ENCODE data around the gene SETBP1.

Gene SETBP1

DNA sequence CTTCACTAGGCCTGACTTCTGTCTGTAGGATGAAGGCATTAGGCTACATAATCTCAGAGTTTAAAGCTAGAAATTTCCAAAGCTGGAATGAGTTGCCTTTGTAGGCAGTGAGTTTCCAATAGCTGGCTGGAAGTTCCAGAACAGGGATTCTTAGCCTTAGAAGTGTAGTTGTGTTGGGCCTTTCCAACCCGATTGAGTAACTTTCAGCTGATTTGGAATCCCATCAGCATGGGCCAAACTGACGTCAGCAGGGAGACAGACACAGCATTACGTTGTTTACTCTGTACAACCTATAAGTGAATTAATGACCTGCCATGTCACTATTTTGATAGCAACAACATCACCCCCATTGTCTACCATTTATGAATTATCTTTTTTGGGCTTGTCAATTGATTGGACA is 56.9 kb downstream of the SETBP1 start:
- Histone ChIP-seq H4K8ac (ENCODE audit: low read length) (no peak overlapping the region), H2AFZ (ENCODE audit: low read depth, low read length) (no peak overlapping the region), H3K9ac (ENCODE audit: low read length) (no peak overlapping the region), H2AK5ac (ENCODE audit: low read length, severe bottlenecking) (no peak overlapping the region), H3K9me3 (ENCODE audit: control insufficient read depth, low read length) (no peaks in the 10 kb centered on the region), H2BK120ac (ENCODE audit: low read depth, low read length) (no peak overlapping the region), H3K27ac (ENCODE audit: low read length, poor library complexity, severe bottlenecking) (no peak overlapping the region), H2BK15ac (ENCODE audit: low read depth, poor library complexity, severe bottlenecking) (no peak overlapping the region), H3K36me3 (ENCODE audit: control insufficient read depth in 1 of 2, insufficient read depth in 2 of 2, low read depth in 1 of 2, low read length in 2 of 2) (peaks cover 4 to 7% of the 10 kb centered on the region in 2 experiments), H3K4me3 (ENCODE audit: insufficient read depth in 1 of 2, low read depth in 1 of 2, low read length in 2 of 2) (no peak overlapping the region), H3K27me3 (ENCODE audit: control insufficient read depth in 1 of 2, insufficient read depth in 1 of 2, low read length in 2 of 2) (no peaks in the 10 kb centered on the region), H3K4me1 (ENCODE audit: control insufficient read depth, insufficient read depth, low read depth, low read length) (peaks cover 9% of the 10 kb centered on the region), H3K4me2 (ENCODE audit: low read length, poor library complexity, severe bottlenecking) (no peak overlapping the region), H2BK12ac (ENCODE audit: low read length in 2 of 2) (no peak overlapping the region), H3K4ac (ENCODE audit: low read depth in 1 of 2, low read length in 2 of 2) (no peak overlapping the region), H3K79me1 (replicated peaks; ENCODE audit: low read length, poor library complexity, severe bottlenecking) (peaks cover 17% of the 10 kb centered on the region), H3K18ac (ENCODE audit: low read depth in 1 of 2, low read length in 2 of 2) (no peak overlapping the region), H3K14ac (ENCODE audit: low read length in 2 of 2) (no peak overlapping the region), H4K91ac (ENCODE audit: low read length) (no peak overlapping the region), H3K23ac (ENCODE audit: low read length in 2 of 2) (no peak overlapping the region), H2BK5ac (ENCODE audit: low read depth, low read length, poor library complexity, severe bottlenecking) (no peak overlapping the region)
- DNase-seq, result no peak
- 96% methylated on average over 3 of the region's 3 CpGs for WGBS

DNA sequence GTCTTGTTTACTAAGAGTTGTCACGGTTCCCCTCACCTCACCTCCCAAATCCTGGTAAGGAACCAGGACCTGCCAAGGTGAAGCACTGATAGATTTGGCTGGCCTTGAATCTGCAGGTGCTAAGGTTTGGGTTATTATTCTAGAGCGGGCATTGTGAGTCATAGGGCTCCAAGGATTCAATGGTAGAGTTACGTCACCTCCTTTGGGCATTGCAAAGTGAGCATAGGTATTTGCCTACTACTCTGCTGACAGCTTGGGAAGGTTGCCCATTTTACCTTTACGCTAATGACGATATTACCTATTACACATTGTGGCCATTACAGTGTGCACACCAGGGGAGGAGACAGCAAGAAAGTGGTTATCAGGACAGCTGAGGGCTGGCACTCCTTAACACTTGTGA is 59.3 kb downstream of the SETBP1 start:
- WGBS, result 96% methylated on average over 5 of the region's 5 CpGs
- no peak overlapping the region for H2BK15ac ChIP-seq (ENCODE audit: low read depth, poor library complexity, severe bottlenecking)

DNA sequence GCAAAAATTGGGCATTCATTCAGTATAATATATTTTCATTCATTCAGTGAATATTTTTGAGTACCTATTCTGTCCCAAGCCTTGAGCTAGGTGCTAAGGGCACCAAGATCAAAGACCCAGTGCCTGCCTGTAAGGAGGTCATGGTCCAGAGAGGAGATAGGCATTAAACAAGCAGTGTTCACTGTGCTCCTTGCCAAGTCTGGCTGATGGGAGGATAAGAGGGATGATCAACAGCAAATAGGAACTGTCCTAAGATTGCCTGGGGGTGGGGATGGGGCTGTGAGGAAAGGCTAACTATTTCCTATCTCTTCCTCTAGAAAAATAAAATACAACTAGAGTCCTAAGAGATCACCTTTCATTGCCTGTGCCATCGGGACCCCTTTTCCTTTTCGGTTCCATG is 60.4 kb downstream of the SETBP1 start:
- Histone ChIP-seq H3K4me2 (ENCODE audit: low read length, poor library complexity, severe bottlenecking) (no peak overlapping the region), H3K27me3 (ENCODE audit: control insufficient read depth in 1 of 2, insufficient read depth in 1 of 2, low read length in 2 of 2) (no peaks in the 10 kb centered on the region), H3K9ac (ENCODE audit: low read length) (no peak overlapping the region), H2BK12ac (ENCODE audit: low read length in 2 of 2) (no peak overlapping the region), H4K91ac (ENCODE audit: low read length) (no peak overlapping the region), H3K4me1 (ENCODE audit: control insufficient read depth, insufficient read depth, low read depth, low read length) (peaks cover 18% of the 10 kb centered on the region), H3K9me3 (ENCODE audit: control insufficient read depth, low read length) (no peaks in the 10 kb centered on the region), H2AK5ac (ENCODE audit: low read length, severe bottlenecking) (no peak overlapping the region), H3K14ac (ENCODE audit: low read length in 2 of 2) (no peak overlapping the region), H3K18ac (ENCODE audit: low read depth in 1 of 2, low read length in 2 of 2) (no peak overlapping the region), H2AFZ (ENCODE audit: low read depth, low read length) (no peak overlapping the region), H4K8ac (ENCODE audit: low read length) (no peak overlapping the region), H3K23ac (ENCODE audit: low read length in 2 of 2) (no peak overlapping the region), H2BK5ac (ENCODE audit: low read depth, low read length, poor library complexity, severe bottlenecking) (no peak overlapping the region), H3K27ac (ENCODE audit: low read length, poor library complexity, severe bottlenecking) (no peak overlapping the region), H3K36me3 (ENCODE audit: control insufficient read depth in 1 of 2, insufficient read depth in 2 of 2, low read depth in 1 of 2, low read length in 2 of 2) (peaks cover 7 to 8% of the 10 kb centered on the region in 2 experiments), H3K4ac (ENCODE audit: low read depth in 1 of 2, low read length in 2 of 2) (no peak overlapping the region), H3K79me1 (replicated peaks; ENCODE audit: low read length, poor library complexity, severe bottlenecking) (peaks cover 30% of the 10 kb centered on the region), H3K4me3 (ENCODE audit: insufficient read depth in 1 of 2, low read depth in 1 of 2, low read length in 2 of 2) (no peak overlapping the region), H2BK15ac (ENCODE audit: low read depth, poor library complexity, severe bottlenecking) (no peak overlapping the region), H2BK120ac (ENCODE audit: low read depth, low read length) (no peak overlapping the region)
- no peak for DNase-seq
- no CpG with 5 or more reads among the region's 2 CpGs for WGBS

More for the DNA sequence above, 59.3 kb downstream of the SETBP1 start:
- H3K27ac ChIP-seq (ENCODE audit: low read length, poor library complexity, severe bottlenecking), result no peak overlapping the region
- H3K4me3 ChIP-seq (ENCODE audit: insufficient read depth in 1 of 2, low read depth in 1 of 2, low read length in 2 of 2), result no peak overlapping the region
- peaks cover 28% of the 10 kb centered on the region for H3K79me1 ChIP-seq (replicated peaks; ENCODE audit: low read length, poor library complexity, severe bottlenecking)
- no peak overlapping the region for H2AFZ ChIP-seq (ENCODE audit: low read depth, low read length)
- H3K4me1 ChIP-seq (ENCODE audit: control insufficient read depth, insufficient read depth, low read depth, low read length), result peaks cover 18% of the 10 kb centered on the region
- H3K9me3 ChIP-seq (ENCODE audit: control insufficient read depth, low read length), result no peaks in the 10 kb centered on the region
- no peak overlapping the region for H3K18ac ChIP-seq (ENCODE audit: low read depth in 1 of 2, low read length in 2 of 2)
- no peak overlapping the region for H3K14ac ChIP-seq (ENCODE audit: low read length in 2 of 2)
- no peak overlapping the region for H3K4ac ChIP-seq (ENCODE audit: low read depth in 1 of 2, low read length in 2 of 2)
- H3K9ac ChIP-seq (ENCODE audit: low read length), result no peak overlapping the region
- no peak overlapping the region for H3K23ac ChIP-seq (ENCODE audit: low read length in 2 of 2)
- DNase-seq, result no peak
- H3K27me3 ChIP-seq (ENCODE audit: control insufficient read depth in 1 of 2, insufficient read depth in 1 of 2, low read length in 2 of 2), result no peaks in the 10 kb centered on the region
- H4K91ac ChIP-seq (ENCODE audit: low read length), result no peak overlapping the region
- peaks cover 7 to 8% of the 10 kb centered on the region in 2 experiments for H3K36me3 ChIP-seq (ENCODE audit: control insufficient read depth in 1 of 2, insufficient read depth in 2 of 2, low read depth in 1 of 2, low read length in 2 of 2)
- H2BK120ac ChIP-seq (ENCODE audit: low read depth, low read length), result no peak overlapping the region
- no peak overlapping the region for H2AK5ac ChIP-seq (ENCODE audit: low read length, severe bottlenecking)
- no peak overlapping the region for H3K4me2 ChIP-seq (ENCODE audit: low read length, poor library complexity, severe bottlenecking)
- H2BK12ac ChIP-seq (ENCODE audit: low read length in 2 of 2), result no peak overlapping the region
- H2BK5ac ChIP-seq (ENCODE audit: low read depth, low read length, poor library complexity, severe bottlenecking), result no peak overlapping the region
- H4K8ac ChIP-seq (ENCODE audit: low read length), result no peak overlapping the region

DNA sequence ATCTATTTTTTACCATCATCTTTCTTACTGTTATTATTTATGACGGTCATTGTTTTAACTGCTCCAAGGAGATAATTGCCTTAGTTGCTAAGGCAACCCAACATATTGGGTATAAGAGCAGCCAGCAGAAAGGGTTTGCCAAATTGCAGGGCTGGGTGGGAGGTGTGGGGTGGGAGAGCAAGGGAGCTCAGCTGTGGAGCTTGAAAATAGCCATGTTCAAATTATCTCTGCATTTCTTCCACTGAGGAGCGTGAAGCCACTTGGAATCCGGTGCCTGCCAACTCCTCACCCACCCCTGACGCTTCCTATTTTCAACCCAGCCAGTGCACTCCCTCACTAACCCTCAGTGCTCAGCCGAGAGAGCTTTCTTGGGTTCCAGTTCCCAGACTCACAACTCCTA is 60.8 kb downstream of the SETBP1 start:
- H3K79me1 ChIP-seq (replicated peaks; ENCODE audit: low read length, poor library complexity, severe bottlenecking), result peaks cover 30% of the 10 kb centered on the region
- H3K4me3 ChIP-seq (ENCODE audit: insufficient read depth in 1 of 2, low read depth in 1 of 2, low read length in 2 of 2), result no peak overlapping the region
- H2AK5ac ChIP-seq (ENCODE audit: low read length, severe bottlenecking), result no peak overlapping the region
- no peak overlapping the region for H3K4ac ChIP-seq (ENCODE audit: low read depth in 1 of 2, low read length in 2 of 2)
- no peaks in the 10 kb centered on the region for H3K27me3 ChIP-seq (ENCODE audit: control insufficient read depth in 1 of 2, insufficient read depth in 1 of 2, low read length in 2 of 2)
- H4K8ac ChIP-seq (ENCODE audit: low read length), result no peak overlapping the region
- no peak overlapping the region for H2BK5ac ChIP-seq (ENCODE audit: low read depth, low read length, poor library complexity, severe bottlenecking)
- H3K23ac ChIP-seq (ENCODE audit: low read length in 2 of 2), result no peak overlapping the region
- H2BK12ac ChIP-seq (ENCODE audit: low read length in 2 of 2), result peak overlapping the region in 1 of 2 experiments; percentile 69
- no peak for DNase-seq
- no peak overlapping the region for H4K91ac ChIP-seq (ENCODE audit: low read length)
- H3K27ac ChIP-seq (ENCODE audit: low read length, poor library complexity, severe bottlenecking), result no peak overlapping the region
- peaks cover 18% of the 10 kb centered on the region for H3K4me1 ChIP-seq (ENCODE audit: control insufficient read depth, insufficient read depth, low read depth, low read length)
- H2BK120ac ChIP-seq (ENCODE audit: low read depth, low read length), result no peak overlapping the region
- H3K9me3 ChIP-seq (ENCODE audit: control insufficient read depth, low read length), result no peaks in the 10 kb centered on the region
- H2AFZ ChIP-seq (ENCODE audit: low read depth, low read length), result no peak overlapping the region
- no peak overlapping the region for H3K9ac ChIP-seq (ENCODE audit: low read length)
- no peak overlapping the region for H3K14ac ChIP-seq (ENCODE audit: low read length in 2 of 2)
- no peak overlapping the region for H3K4me2 ChIP-seq (ENCODE audit: low read length, poor library complexity, severe bottlenecking)
- no peak overlapping the region for H2BK15ac ChIP-seq (ENCODE audit: low read depth, poor library complexity, severe bottlenecking)
- 88% methylated on average over 5 of the region's 5 CpGs for WGBS
- peaks cover 7 to 8% of the 10 kb centered on the region in 2 experiments for H3K36me3 ChIP-seq (ENCODE audit: control insufficient read depth in 1 of 2, insufficient read depth in 2 of 2, low read depth in 1 of 2, low read length in 2 of 2)
- H3K18ac ChIP-seq (ENCODE audit: low read depth in 1 of 2, low read length in 2 of 2), result no peak overlapping the region
